Vagina (tissue), 2 donors: Measurements from ENCODE around the gene VSTM2B.

Experiments
- CTCF ChIP-seq, 3 experiments: fragments of 450-650 bp in 2 of 3; fragments of 200-600 bp in 1 of 3; sonication (generic) in 1 of 3; IDR thresholded peaks; one replicate each; pipeline ENCODE4 v1.5.1; 2017 to 2019; ENCODE audit warnings: antibody characterized with exemption in 3 of 3, mild to moderate bottlenecking in 2 of 3, moderate library complexity in 2 of 3
- POLR2A ChIP-seq, 2 donors: fragments of 450-650 bp; IDR thresholded peaks; one replicate each; pipeline ENCODE4 v1.6.1; 2017; ENCODE audit warnings: antibody characterized with exemption in 2 of 2, mild to moderate bottlenecking in 2 of 2, moderate library complexity in 2 of 2

DNA sequence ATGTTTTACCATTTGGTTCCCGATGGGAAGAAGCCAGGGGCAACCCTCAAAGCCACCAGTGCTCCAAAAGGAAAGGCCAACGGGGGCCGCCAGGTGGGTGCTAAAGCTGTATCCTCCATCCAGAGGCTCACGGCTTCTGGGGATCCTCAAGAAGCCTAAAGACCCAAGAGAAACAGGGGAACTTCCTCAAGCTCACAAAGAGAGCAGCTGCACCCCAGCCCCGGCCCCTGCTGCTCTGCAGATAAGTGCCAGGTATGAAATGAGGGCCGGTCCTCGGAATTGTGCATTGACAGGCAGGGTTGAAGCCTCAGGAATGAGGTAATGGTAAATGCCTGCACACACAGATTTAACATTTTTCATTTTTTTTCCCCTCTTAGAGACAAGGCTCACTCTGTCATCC, 72.2 kb downstream of the VSTM2B start:
- TF ChIP-seq CTCF (IDR thresholded peaks at IDR 0.05): no peak
- TF ChIP-seq POLR2A (IDR thresholded peaks at IDR 0.05): no peak
